ENCODE data around the gene DENND1B. TPM values are rescaled to one million over a fixed set of nuclear protein-coding genes. Genes with fewer than 3 reads are reported as not detected.

Gene DENND1B
- total RNA-seq, 1 experiment from 2014 or later, result 6.3 TPM

DNA sequence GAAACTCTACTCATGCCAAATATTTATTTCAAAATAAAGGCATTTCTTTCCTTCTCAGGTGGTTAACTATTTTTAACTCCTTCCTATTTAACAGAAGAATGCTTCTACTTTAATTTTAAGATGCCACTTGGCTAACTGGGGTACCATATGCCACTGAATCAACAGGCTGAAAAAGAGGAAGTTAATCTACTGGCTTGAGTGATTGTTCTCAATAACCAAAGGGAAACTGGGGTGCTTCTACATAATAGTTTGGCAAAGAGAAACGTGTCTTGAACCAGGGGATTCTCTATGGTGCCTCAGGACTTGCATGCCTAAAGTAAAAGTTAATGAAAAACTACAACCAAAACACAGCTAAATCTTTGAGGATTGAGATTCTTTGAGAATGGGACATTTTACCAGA is 142.6 kb downstream of the DENND1B start:
- peaks cover 4% of the 10 kb centered on the region; the same call in 1 of the 2 replicates for H3K4me1 ChIP-seq (ENCODE audit: insufficient read depth, low read length)
- no peak overlapping the region for H2BK15ac ChIP-seq (ENCODE audit: low read depth, low read length)
- H2BK120ac ChIP-seq (ENCODE audit: low read depth, low read length, poor library complexity, severe bottlenecking), result no peak overlapping the region
- no peak overlapping the region for H2BK20ac ChIP-seq (ENCODE audit: low read depth, low read length, poor library complexity, severe bottlenecking)
- H3K27me3 ChIP-seq (ENCODE audit: insufficient read depth, low read length), result no peaks in the 10 kb centered on the region
- no peaks in the 10 kb centered on the region for H3K79me1 ChIP-seq (ENCODE audit: insufficient read depth, low read depth, low read length, poor library complexity, severe bottlenecking)
- no peaks in the 10 kb centered on the region for H3K9me3 ChIP-seq (ENCODE audit: control insufficient read depth, low read depth, low read length)
- TF ChIP-seq, protein P1, sequence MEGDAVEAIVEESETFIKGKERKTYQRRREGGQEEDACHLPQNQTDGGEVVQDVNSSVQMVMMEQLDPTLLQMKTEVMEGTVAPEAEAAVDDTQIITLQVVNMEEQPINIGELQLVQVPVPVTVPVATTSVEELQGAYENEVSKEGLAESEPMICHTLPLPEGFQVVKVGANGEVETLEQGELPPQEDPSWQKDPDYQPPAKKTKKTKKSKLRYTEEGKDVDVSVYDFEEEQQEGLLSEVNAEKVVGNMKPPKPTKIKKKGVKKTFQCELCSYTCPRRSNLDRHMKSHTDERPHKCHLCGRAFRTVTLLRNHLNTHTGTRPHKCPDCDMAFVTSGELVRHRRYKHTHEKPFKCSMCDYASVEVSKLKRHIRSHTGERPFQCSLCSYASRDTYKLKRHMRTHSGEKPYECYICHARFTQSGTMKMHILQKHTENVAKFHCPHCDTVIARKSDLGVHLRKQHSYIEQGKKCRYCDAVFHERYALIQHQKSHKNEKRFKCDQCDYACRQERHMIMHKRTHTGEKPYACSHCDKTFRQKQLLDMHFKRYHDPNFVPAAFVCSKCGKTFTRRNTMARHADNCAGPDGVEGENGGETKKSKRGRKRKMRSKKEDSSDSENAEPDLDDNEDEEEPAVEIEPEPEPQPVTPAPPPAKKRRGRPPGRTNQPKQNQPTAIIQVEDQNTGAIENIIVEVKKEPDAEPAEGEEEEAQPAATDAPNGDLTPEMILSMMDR (conservative IDR thresholded peaks at IDR 0.05), result no peak
- H3K9ac ChIP-seq (ENCODE audit: extremely low read depth, insufficient read length, low read length), result no peak overlapping the region
- Mint-ChIP-seq H3K4me1 (peaks cover 2 to 6% of the 10 kb centered on the region in 2 experiments; a peak in 3 of 4 replicates), H3K9me3 (peaks cover 2 to 3% of the 10 kb centered on the region in 2 experiments; a peak in 2 of 5 replicates), H3K27me3 (ENCODE audit: low read depth) (no peaks in the 10 kb centered on the region), H3K27ac (no peak overlapping the region), H3K36me3 (ENCODE audit: insufficient read depth in 1 of 3, low read depth in 3 of 3) (peaks cover 0 to 4% (median 2%) of the 10 kb centered on the region in 3 experiments; a peak in 2 of 7 replicates), H3K4me3 (no peak overlapping the region)
- H2BK12ac ChIP-seq (ENCODE audit: insufficient read length, low read depth, low read length), result no peak overlapping the region
- no peak overlapping the region for H4K8ac ChIP-seq (replicated peaks; ENCODE audit: insufficient read length, low read depth, low read length)
- H4K91ac ChIP-seq (ENCODE audit: insufficient read length, low read depth, low read length), result no peak overlapping the region
- no peak overlapping the region for H3K18ac ChIP-seq (ENCODE audit: insufficient read length, low read depth, low read length)
- H3K56ac ChIP-seq (ENCODE audit: insufficient read length, low read depth, low read length), result no peak overlapping the region
- peaks cover 3% of the 10 kb centered on the region for H3K23me2 ChIP-seq (ENCODE audit: insufficient read length, low read depth, low read length, poor library complexity, severe bottlenecking)
- H3K23ac ChIP-seq (ENCODE audit: insufficient read length, low read depth, low read length), result no peak overlapping the region
- H3K14ac ChIP-seq (ENCODE audit: insufficient read depth, low read length), result no peak overlapping the region
- DNase-seq, result no peak
- no peak overlapping the region for H4K5ac ChIP-seq (ENCODE audit: insufficient read length, low read depth, low read length)
- H2BK5ac ChIP-seq (ENCODE audit: insufficient read length, low read length), result no peak overlapping the region
- H3T11ph ChIP-seq (ENCODE audit: low read length), result no peak overlapping the region
- no peak overlapping the region for H2AK5ac ChIP-seq (ENCODE audit: insufficient read length, low read length)
- H2AFZ ChIP-seq (ENCODE audit: low read length), result no peak overlapping the region
- H3K4me2 ChIP-seq (ENCODE audit: insufficient read depth, insufficient read length, low read length), result no peak overlapping the region
- H4K20me1 ChIP-seq (ENCODE audit: control insufficient read depth, insufficient read depth, insufficient read length), result no peaks in the 10 kb centered on the region
- WGBS (ENCODE audit: extremely low coverage, insufficient read length, low lambda C conversion rate), result no CpG with 5 or more reads among the region's 1 CpG
- no peak overlapping the region for H3K27ac ChIP-seq (ENCODE audit: insufficient read length, low read depth, low read length)
- H3K79me2 ChIP-seq (ENCODE audit: insufficient read depth, low read length), result no peaks in the 10 kb centered on the region
- no peak overlapping the region for H3K4ac ChIP-seq (ENCODE audit: low read depth, low read length)
